ENCODE measurements around the gene INHBE. TPM values are rescaled to one million over a fixed set of nuclear protein-coding genes. Genes with fewer than 3 reads are reported as not detected.
"Not testable (repeated sequence)": the region's sequence is repeated elsewhere in the genome, so short reads cannot be mapped to it uniquely, and the experiment has no call there.

Gene INHBE, protein sequence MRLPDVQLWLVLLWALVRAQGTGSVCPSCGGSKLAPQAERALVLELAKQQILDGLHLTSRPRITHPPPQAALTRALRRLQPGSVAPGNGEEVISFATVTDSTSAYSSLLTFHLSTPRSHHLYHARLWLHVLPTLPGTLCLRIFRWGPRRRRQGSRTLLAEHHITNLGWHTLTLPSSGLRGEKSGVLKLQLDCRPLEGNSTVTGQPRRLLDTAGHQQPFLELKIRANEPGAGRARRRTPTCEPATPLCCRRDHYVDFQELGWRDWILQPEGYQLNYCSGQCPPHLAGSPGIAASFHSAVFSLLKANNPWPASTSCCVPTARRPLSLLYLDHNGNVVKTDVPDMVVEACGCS
- total RNA-seq (2014; rRNA removed; shearing (Covaris generic)): 17.0 and 32.9 TPM in 2 replicates

DNA sequence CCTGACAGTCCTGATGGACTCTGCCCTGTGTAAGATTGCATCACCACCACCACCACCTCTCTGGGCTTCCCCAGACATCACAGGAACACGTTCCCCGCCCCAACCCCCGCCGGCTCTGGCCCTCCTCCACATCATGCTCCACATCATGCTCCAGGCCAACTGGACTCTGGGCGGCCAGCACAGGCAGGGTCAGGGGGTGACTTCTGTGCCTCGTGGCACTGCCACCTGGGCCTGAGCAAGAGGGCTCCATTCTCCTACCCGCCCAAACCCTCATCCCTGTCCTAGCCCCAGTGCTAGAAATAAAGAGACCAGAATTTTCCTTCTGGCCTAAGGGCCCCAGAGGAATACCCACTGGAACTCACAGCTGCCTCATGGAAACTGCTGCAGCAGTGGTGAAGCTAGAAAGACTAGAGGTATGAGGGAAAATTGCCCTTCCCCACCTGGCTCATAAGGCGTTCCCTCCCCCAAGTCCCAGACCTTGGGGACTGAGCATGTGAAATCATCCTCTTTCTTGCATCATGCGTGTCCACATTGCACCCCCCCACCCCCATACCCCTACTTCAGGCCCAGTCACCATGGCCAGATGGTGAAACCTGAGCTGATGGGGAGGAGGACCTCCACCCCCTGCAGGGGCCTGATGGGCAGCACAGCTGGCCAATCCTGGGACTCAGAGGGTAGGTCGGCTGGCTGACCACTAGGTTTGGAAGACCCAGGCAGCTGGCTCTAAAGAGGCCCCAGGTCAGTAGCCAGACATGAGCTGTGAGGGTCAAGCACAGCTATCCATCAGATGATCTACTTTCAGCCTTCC lies at the start of gene INHBE:
Gene INHBE (plus strand): TSS at position 742 of the 808 bp plus-strand sequence. CDS start 230 bp downstream, outside the sequence.
- no peaks in the 10 kb centered on the region for H3K9me3 ChIP-seq (replicated peaks)
- no peaks in the 10 kb centered on the region for H3K27me3 ChIP-seq
- H3K36me3 ChIP-seq: no peaks in the 10 kb centered on the region
- DNase-seq: peak; percentile 100
- H3K27ac ChIP-seq: peak within 1 kb of the TSS; percentile 76
- H3K4me3 ChIP-seq: peak within 1 kb of the TSS; percentile 14
- H3K4me1 ChIP-seq: peaks cover 47% of the 10 kb centered on the region

DNA sequence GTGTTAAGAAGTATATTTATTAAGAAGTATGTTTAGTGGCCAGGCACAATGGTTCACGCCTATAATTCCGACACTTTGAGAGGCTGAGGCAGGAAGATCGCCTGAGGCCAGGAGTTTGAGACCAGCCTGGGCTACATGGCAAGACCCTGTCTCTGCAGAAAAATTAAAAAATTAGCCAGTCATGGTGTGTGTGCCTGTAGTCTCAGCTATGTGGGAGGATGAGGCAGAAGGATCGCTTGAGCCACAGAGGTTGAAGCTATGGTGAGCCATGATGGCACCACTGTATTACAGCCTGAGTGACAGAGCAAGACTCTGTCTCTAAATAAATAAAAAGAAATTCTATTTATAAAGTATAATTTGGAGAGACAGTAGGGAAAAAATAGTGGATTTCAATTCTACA lies 44.6 kb upstream of the INHBE start:
- no peak overlapping the region for H3K4me3 ChIP-seq
- no peaks in the 10 kb centered on the region for H3K9me3 ChIP-seq (replicated peaks)
- no peaks in the 10 kb centered on the region; the same call in 1 of the 2 replicates for H3K4me1 ChIP-seq

DNA sequence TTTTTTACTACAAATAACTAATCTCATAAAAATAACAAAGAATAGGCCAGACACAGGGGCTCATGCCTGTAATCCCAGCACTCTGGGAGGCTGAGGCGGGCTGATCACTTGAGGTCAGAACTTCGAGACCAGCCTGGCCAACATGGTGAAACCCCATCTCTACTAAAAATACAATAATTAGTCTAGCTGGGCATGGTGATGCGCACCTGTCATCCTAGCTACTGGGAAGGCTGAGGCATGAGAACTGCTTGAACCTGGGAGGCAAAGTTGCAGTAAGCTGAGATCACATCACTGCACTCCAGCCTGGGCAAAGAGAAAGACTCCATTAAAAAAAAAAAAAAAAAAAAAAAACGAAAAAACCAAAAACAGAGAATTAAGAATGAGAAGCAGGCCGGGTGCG lies 40.9 kb upstream of the INHBE start:
- H3K27ac ChIP-seq; H3K4me1 ChIP-seq; H3K9me3 ChIP-seq (replicated peaks); H3K36me3 ChIP-seq; H3K4me3 ChIP-seq; H3K27me3 ChIP-seq: not testable (repeated sequence)
- DNase-seq: peak; percentile 53 to 70

More for the DNA sequence above, 44.6 kb upstream of the INHBE start:
- peak in 1 of 2 experiments; percentile 15 for DNase-seq
- Histone ChIP-seq H3K27me3 (no peaks in the 10 kb centered on the region), H3K27ac (no peak overlapping the region), H3K36me3 (peaks cover 7% of the 10 kb centered on the region; the same call in 1 of the 2 replicates)

DNA sequence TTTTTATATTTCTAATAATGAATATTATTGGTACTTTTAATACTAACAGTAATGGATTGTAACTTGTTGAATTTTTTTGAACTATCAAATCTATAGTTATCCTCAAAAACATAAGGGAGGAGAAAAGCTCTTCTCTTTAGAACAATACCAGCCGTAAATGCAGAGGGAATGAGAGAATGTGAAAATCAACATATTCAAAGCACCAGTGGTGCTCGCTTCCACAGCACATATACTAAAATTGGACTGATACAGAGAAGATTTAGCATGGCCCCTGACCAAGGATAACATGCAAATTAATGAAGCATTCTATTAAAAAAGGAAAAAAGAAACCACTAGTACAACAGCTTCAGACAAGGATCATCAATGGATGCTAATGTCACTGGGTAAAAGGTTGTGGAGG lies 40.0 kb upstream of the INHBE start:
- Histone ChIP-seq H3K4me3 (no peak overlapping the region), H3K27ac (no peak overlapping the region), H3K9me3 (replicated peaks) (no peaks in the 10 kb centered on the region), H3K4me1 (0 out of 2 replicates have a peak, but pooled peaks cover 3% of the 10 kb centered on the region), H3K27me3 (no peaks in the 10 kb centered on the region), H3K36me3 (peaks cover 10% of the 10 kb centered on the region; the same call in 1 of the 2 replicates)
- DNase-seq: no peak

DNA sequence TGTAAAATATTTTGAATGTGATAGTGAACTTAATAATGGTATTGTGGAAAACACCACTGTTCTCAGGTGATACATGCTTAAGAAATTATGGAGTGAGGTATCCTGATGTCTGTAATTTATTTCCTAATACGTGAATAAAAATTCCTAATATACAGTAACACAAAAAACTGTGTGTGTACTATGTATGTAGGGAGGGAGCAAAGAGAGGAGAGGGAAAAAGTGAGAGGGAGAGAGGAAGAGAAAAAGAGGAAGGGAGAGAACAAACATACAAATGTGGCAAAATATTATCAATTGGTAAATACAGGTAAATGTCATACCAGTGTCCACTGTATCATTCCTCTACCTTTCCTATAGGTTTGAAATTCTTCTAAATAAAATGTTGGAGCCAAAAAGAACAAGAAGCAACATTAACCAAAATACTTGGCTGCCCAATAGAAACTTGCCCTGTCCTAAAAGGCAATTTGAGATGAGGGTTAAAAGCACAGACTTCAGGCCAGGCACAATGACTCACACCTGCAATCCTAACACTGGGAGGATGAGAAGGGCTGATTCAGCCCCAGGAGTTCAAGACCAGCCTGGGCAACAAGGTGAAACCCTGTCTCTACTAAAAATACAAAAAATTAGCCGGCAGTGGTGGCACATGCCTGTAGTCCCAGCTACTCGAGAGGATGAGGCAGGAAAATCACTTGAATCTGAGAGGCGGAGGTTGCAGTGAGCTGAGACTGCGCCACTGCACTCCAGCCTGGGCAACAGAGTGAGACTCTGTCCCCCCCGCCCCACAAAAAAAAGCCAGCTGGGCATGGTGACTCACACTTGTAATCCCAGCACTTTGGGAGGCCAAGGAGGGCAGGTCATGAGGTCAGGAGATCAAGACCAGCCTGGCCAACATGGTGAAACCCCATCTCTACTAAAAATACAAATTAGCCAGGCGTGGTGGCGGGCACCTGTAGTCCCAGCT lies 38.8 kb upstream of the INHBE start:
- Histone ChIP-seq H3K4me3 (no peak overlapping the region), H3K9me3 (replicated peaks) (no peaks in the 10 kb centered on the region), H3K4me1 (0 out of 2 replicates have a peak, but pooled peaks cover 3% of the 10 kb centered on the region), H3K27ac (no peak overlapping the region), H3K36me3 (peaks cover 11% of the 10 kb centered on the region; the same call in 1 of the 2 replicates), H3K27me3 (no peaks in the 10 kb centered on the region)
- peak in 1 of 2 experiments; percentile 64 for DNase-seq

DNA sequence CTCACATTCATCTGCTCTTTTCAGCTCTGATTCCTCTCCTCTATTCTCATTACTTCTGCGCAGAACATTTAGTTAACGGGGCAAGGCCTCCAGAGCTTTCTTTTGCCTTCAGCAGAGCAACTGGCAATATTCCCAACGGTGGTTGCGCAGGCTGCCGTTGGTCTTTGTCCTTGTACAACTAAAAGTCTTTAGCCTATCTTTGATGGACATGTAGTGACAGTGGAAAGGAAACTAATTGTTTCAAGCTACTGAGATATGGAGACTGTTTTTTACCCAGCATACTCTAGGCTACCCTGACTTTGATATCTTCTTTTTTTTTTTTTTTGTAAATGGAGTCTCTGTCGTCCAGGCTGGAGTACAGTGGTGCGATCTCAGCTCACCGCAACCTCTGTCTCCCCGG lies 36.9 kb upstream of the INHBE start:
- no peak for DNase-seq
- Histone ChIP-seq H3K27ac (no peak overlapping the region), H3K9me3 (replicated peaks) (0 out of 2 replicates have a peak, but pooled peaks cover 4% of the 10 kb centered on the region), H3K4me1 (0 out of 2 replicates have a peak, but pooled peaks cover 3% of the 10 kb centered on the region), H3K27me3 (no peaks in the 10 kb centered on the region), H3K36me3 (peaks cover 28% of the 10 kb centered on the region), H3K4me3 (no peak overlapping the region)

DNA sequence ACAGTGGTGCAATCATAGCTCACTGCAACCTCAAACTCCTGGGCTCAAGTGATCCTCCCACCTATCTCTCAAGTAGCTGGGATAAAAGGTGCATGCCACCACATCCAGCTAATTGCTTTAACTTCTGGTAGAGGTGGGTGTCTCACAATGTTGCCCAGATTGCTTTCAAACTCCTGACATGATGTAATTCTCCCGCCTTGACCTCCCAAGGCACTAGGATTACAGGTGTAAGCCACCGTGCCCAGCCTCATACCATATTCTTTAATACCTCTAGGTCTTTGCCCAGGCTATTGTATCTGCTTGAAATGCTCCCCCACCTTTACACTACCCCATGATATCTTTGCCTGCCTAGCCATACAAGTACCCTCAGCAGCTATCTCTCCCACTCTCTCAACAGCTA lies 35.6 kb upstream of the INHBE start:
- H3K4me3 ChIP-seq: no peak overlapping the region
- H3K36me3 ChIP-seq: peaks cover 35% of the 10 kb centered on the region
- 0 out of 2 replicates have a peak, but pooled peaks cover 4% of the 10 kb centered on the region for H3K9me3 ChIP-seq (replicated peaks)
- H3K27ac ChIP-seq: no peak overlapping the region
- no peak for DNase-seq
- no peaks in the 10 kb centered on the region for H3K27me3 ChIP-seq
- 0 out of 2 replicates have a peak, but pooled peaks cover 3% of the 10 kb centered on the region for H3K4me1 ChIP-seq

DNA sequence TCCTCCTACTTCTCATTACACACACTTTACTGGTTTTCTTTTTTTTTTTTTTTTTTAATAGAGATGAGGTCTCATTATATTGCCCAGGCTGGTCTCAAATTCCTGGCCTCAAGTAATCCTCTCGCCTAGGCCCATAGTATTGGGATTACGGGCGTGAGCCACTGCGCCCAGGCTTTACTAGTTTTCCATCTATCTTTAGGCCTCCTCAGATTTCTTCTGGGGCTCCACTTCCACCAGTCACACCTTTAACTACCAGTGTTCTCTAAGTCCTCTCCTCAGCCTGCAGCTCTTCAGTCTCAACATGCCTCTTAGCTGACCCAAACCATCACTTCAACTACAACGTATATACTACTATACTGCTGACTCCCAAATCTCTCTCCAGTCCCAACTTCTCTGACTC lies 34.6 kb upstream of the INHBE start:
- H3K9me3 ChIP-seq (replicated peaks): 0 out of 2 replicates have a peak, but pooled peaks cover 4% of the 10 kb centered on the region

DNA sequence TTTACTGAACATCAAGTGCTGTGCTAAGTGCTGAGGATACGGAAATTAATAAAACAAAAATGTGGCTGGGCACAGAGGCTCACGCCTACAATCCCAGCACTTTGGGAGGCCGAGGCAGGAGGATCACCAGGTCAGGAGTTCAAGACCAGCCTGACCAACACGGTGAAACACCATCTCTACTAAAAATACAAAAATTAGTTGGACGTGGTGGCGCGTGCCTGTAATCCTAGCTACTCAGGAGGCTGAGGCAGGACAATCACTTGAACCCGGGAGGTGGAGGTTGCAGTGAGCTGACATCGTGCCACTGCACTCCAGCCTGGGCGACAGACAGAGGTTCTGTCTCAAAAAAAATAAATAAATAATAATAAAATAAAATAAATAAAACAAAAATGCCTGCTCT lies 28.2 kb upstream of the INHBE start:
- H3K4me1 ChIP-seq; H3K27ac ChIP-seq; DNase-seq; H3K4me3 ChIP-seq; H3K9me3 ChIP-seq (replicated peaks); H3K27me3 ChIP-seq: not testable (repeated sequence)
- H3K36me3 ChIP-seq: peaks cover 28% of the 10 kb centered on the region

More for the DNA sequence above, 34.6 kb upstream of the INHBE start:
- Histone ChIP-seq H3K27ac (no peak overlapping the region), H3K4me3 (no peak overlapping the region), H3K27me3 (no peaks in the 10 kb centered on the region), H3K36me3 (peaks cover 37% of the 10 kb centered on the region), H3K4me1 (0 out of 2 replicates have a peak, but pooled peaks cover 3% of the 10 kb centered on the region)
- DNase-seq: no peak

DNA sequence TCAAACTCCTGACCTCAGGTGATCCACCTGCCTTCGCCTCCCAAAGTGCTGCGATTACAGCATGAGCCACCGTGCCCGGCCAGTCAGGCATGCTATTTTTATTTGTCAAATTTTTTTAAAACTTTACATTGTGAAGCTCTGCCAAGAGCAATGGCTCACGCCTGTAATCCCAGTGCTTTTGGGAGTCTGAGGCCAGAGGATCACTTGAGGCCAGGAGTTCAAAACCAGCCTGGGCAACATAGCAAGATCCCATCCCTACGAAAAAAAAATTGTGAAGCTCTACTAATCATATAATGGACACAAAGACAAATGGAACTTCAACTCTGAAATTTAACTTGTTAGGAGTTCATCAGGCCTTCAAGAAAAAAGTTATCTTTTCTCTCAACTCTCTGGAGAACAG lies 26.1 kb upstream of the INHBE start:
- Histone ChIP-seq H3K36me3 (peaks cover 13% of the 10 kb centered on the region), H3K27ac (no peak overlapping the region), H3K4me3 (no peak overlapping the region)

DNA sequence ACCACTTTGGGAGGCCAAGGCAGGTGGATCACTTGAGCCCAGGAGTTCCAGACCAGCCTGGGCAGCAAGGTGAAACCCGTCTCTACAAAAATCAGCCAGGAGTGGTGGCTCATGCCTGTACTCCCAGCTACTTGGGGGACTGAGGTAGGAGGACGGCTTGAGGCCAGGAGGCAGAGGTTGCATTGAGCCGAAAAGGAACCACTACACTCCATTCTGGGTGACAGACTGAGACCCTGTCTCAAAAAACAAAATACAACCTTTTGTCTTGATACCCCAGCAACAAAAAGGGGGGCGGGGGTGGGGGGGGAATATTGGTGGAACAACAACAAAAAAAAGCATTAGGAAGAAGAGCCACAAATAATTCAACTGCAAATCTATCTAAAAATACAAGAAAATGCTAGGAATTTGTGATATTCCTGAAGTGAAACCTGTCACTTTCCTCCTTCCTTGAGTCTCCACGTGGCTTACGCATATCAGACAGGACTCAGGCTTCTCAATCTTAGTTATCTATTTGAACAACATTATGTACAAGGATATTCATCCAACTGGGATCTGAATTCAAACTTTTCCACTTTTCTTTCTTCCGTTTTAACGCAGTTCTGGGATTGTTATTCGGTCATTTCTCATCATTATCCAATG lies 25.5 kb upstream of the INHBE start:
- H3K9me3 ChIP-seq (replicated peaks): no peaks in the 10 kb centered on the region
- peak overlapping the region; percentile 60 for H3K27ac ChIP-seq
- peak in 1 of 2 experiments; percentile 64 for DNase-seq
- peak overlapping the region; percentile 65 for H3K4me3 ChIP-seq
- H3K4me1 ChIP-seq: peaks cover 7% of the 10 kb centered on the region
- H3K36me3 ChIP-seq: peaks cover 9% of the 10 kb centered on the region
- no peaks in the 10 kb centered on the region for H3K27me3 ChIP-seq

More for the DNA sequence above, 26.1 kb upstream of the INHBE start:
- no peak for DNase-seq
- Histone ChIP-seq H3K27me3 (no peaks in the 10 kb centered on the region), H3K4me1 (peaks cover 7% of the 10 kb centered on the region), H3K9me3 (replicated peaks) (no peaks in the 10 kb centered on the region)

DNA sequence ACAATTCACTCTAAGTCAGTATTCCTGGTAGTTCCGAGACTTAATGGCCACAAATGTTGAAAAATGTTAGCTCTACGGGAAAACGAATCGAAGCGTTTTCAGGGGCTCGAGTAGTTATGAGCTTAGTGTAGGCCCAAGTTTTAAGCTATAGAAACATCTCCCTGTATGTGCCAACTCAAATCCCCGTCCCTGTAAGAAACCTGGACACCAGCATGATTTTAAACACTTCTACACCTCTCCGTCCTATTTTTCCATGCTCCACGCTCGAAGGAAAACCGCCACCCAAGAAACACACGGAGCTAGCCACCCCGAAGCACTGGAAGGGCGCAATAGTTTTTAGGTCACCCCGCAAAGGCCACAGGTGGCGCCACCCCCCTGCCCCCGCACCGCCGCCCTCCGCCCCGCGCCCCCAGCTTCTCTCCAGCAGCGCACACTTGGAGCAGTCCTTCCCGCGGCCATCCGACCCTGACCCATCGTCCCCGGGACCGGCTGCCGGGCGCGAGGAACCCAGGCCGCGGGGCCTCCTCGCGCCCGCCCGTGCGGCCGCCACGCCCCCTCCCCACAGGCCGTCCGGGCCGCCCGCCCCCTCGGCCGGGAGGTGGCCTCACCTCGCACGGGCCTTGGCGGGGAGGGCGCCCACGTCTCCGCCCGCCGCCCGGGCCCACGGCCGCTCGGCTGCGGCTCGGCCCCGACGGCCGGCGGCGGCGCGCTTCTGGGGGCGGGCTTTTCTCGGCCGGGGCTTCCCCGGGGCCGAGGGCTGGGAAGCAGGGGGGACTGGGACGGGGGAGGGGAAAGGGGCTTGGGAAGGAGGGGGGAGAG lies 24.8 kb upstream of the INHBE start:
- peak in 1 of 2 experiments; percentile 94 for DNase-seq
- Histone ChIP-seq H3K4me3 (peak overlapping the region; percentile 65), H3K36me3 (peaks cover 8% of the 10 kb centered on the region), H3K27ac (peak overlapping the region; percentile 60), H3K9me3 (replicated peaks) (no peaks in the 10 kb centered on the region), H3K4me1 (peaks cover 7% of the 10 kb centered on the region), H3K27me3 (no peaks in the 10 kb centered on the region)
